OCI-LY1 (cell line): Measurements from ENCODE around the gene SMYD4.

Experiments
- CTCF ChIP-seq: fragments of 200-600 bp; sonication (generic), shearing (Covaris generic); IDR thresholded peaks from 2 replicates; pipeline ENCODE4 v1.5.1; 2017; ENCODE audit warnings: mild to moderate bottlenecking, antibody characterized with exemption, low read length, moderate library complexity, mixed read lengths
- EZH2 ChIP-seq: fragments of 200-600 bp; sonication (generic), shearing (Covaris generic); IDR thresholded peaks from 2 replicates; pipeline ENCODE4 v1.8.0; 2017; ENCODE audit warnings: borderline replicate concordance, mixed run types, mild to moderate bottlenecking, antibody characterized with exemption, low read length, moderate library complexity, mixed read lengths

- TF ChIP-seq CTCF = no peak
- TF ChIP-seq EZH2 = no peak
Measured at GRCh38 chr17:1847191-1847590, 17.5 kb upstream of the SMYD4 start.
